HCT116 (cell line): Measurements from ENCODE around the gene KLF3. TPM values are rescaled to one million over a fixed set of nuclear protein-coding genes. Genes with fewer than 3 reads are reported as not detected.
A peak's percentile ranks its signal among the peaks of the same experiment; 100 is the strongest.

Experiments
- ATAC-seq: fragments of 200-7000 bp; cut with Tn5 transposase; 2 replicates; pipeline ENCODE4 v1.9.1; 2020; ENCODE audit warnings: mild to moderate bottlenecking, moderate library complexity
- BruUV-seq: library from RNA; stranded (reverse); fragments of 400-500 nt; replicated peaks from 2 replicates; lab custom pipeline; 2021; lab: Mats Ljungman, UMichigan
- CTCF ChIA-PET: fragments of 300-600 bp; sonication (Branson Sonifier 250); formaldehyde crosslinking; loops from one replicate; lab custom pipeline; 2021; ENCODE audit warnings: antibody characterized with exemption; lab: Charles Lee
- POLR2A ChIA-PET: fragments of 300-600, 350-600 bp; sonication (Branson Sonifier 250); formaldehyde crosslinking; loops from one replicate; lab custom pipeline; 2021; ENCODE audit warnings: antibody characterized with exemption; lab: Charles Lee
- RAD21 ChIA-PET, 2 experiments: fragments of 300-600 bp; sonication (Branson Sonifier 250); formaldehyde crosslinking; loops; one replicate each; lab custom pipeline; 2023; ENCODE audit warnings: low total read pairs in 2 of 2; ENCODE audit not compliant: uncharacterized antibody in 2 of 2, unreplicated experiment in 2 of 2, low non-redundant PET in 1 of 2; lab: Charles Lee
- DNase-seq: peaks from one replicate; pipeline ENCODE4 v3.0.0-alpha.2; 2010; ENCODE audit warnings: low read depth, low spot score
- H2AFZ ChIP-seq: fragments of 200-600 bp; shearing (Covaris generic), sonication (generic); 2 replicates; pipeline ENCODE4 v1.6.1; 2017; ENCODE audit warnings: low read depth, mixed run types, mixed read lengths, antibody characterized with exemption, low read length; ENCODE audit not compliant: poor library complexity, severe bottlenecking
- H3K27ac ChIP-seq: 2 replicates; pipeline ENCODE4 v1.5.1; 2012; ENCODE audit warnings: low read depth, low read length
- H3K27me3 ChIP-seq: fragments of 200-600 bp; sonication (generic); 2 replicates; pipeline ENCODE4 v1.6.1; 2016; ENCODE audit warnings: mixed run types, low read length, mixed read lengths; ENCODE audit not compliant: insufficient read depth
- H3K36me3 ChIP-seq, 2 experiments: fragments of 200-500 bp in 1 of 2; fragments of 200-600 bp in 1 of 2; sonication (Bioruptor generic) in 1 of 2; sonication (generic) in 1 of 2; 2 replicates each; pipeline versions ENCODE4 v1.5.1 to v1.6.1; 2014 to 2016; ENCODE audit warnings: low read length in 2 of 2, inconsistent platforms in 1 of 2, mixed read lengths in 1 of 2, mixed run types in 1 of 2; ENCODE audit not compliant: insufficient read depth in 2 of 2, control insufficient read depth in 1 of 2
- H3K4me1 ChIP-seq, 2 experiments: fragments of 200-600 bp in 1 of 2; sonication (generic) in 1 of 2; 2 replicates each; pipeline versions ENCODE4 v1.5.1 to v1.6.1; 2012 to 2017; ENCODE audit warnings: low read length in 2 of 2, inconsistent platforms in 1 of 2, mild to moderate bottlenecking in 1 of 2, mixed read lengths in 1 of 2, mixed run types in 1 of 2, moderate library complexity in 1 of 2; ENCODE audit not compliant: insufficient read depth in 2 of 2, control insufficient read depth in 1 of 2
- H3K4me2 ChIP-seq: fragments of 200-600 bp; sonication (generic); 2 replicates; pipeline ENCODE4 v1.6.1; 2017; ENCODE audit warnings: mixed run types, low read length, mixed read lengths
- H3K4me3 ChIP-seq, 2 experiments: fragments of 200-600 bp in 1 of 2; sonication (generic) in 1 of 2; replicated peaks in 1 of 2; 2 replicates each; pipeline ENCODE4 v1.5.1; 2011 to 2016; ENCODE audit warnings: low read length in 2 of 2, control low read depth in 1 of 2, low read depth in 1 of 2, mild to moderate bottlenecking in 1 of 2, mixed read lengths in 1 of 2, mixed run types in 1 of 2
- H3K79me2 ChIP-seq: fragments of 200-600 bp; sonication (generic); 2 replicates; pipeline ENCODE4 v1.6.1; 2017; ENCODE audit warnings: mild to moderate bottlenecking, mixed run types, low read length, moderate library complexity, mixed read lengths; ENCODE audit not compliant: insufficient read depth
- H3K9ac ChIP-seq: fragments of 200-600 bp; sonication (generic); 2 replicates; pipeline ENCODE4 v1.6.1; 2016; ENCODE audit warnings: low read length, mixed read lengths
- H3K9me2 ChIP-seq: fragments of 200-600 bp; sonication (generic), shearing (Covaris generic); 2 replicates; pipeline ENCODE4 v1.6.1; 2017; ENCODE audit warnings: mixed run types, mild to moderate bottlenecking, moderate library complexity; ENCODE audit not compliant: insufficient read depth
- H3K9me3 ChIP-seq, 2 experiments: fragments of 200-500 bp in 1 of 2; fragments of 200-600 bp in 1 of 2; sonication (Bioruptor generic) in 1 of 2; sonication (generic) in 1 of 2; 2 replicates each; pipeline ENCODE4 v1.6.1; 2014 to 2017; ENCODE audit warnings: low read length in 2 of 2, mixed read lengths in 2 of 2, inconsistent platforms in 1 of 2, low read depth in 1 of 2, mild to moderate bottlenecking in 1 of 2, mixed run types in 1 of 2, moderate library complexity in 1 of 2; ENCODE audit not compliant: control insufficient read depth in 1 of 2, insufficient read depth in 1 of 2
- H4K20me1 ChIP-seq: fragments of 200-600 bp; sonication (generic), shearing (Covaris generic); 2 replicates; pipeline ENCODE4 v1.6.1; 2017; ENCODE audit warnings: mixed run types, mild to moderate bottlenecking, moderate library complexity; ENCODE audit not compliant: insufficient read depth
- CBX3 ChIP-seq: IDR thresholded peaks from 2 replicates; pipeline ENCODE4 v1.6.1; 2012; ENCODE audit warnings: low read depth
- CEBPB ChIP-seq: IDR thresholded peaks from 2 replicates; pipeline ENCODE4 v1.6.1; 2012; ENCODE audit warnings: low read depth
- EGR1 ChIP-seq: IDR thresholded peaks from 2 replicates; pipeline ENCODE4 v1.6.1; 2012; ENCODE audit warnings: low read depth
- ELF1 ChIP-seq: IDR thresholded peaks from 2 replicates; pipeline ENCODE4 v1.6.1; 2012; ENCODE audit warnings: low read depth, borderline replicate concordance
- EZH2 ChIP-seq: fragments of 200-600 bp; sonication (generic); IDR thresholded peaks from 2 replicates; pipeline ENCODE4 v1.6.1; 2017; ENCODE audit warnings: antibody characterized with exemption, mixed run types
- EZH2phosphoT487 ChIP-seq: fragments of 200-600 bp; IDR thresholded peaks from 2 replicates; pipeline ENCODE4 v1.6.1; 2018; ENCODE audit warnings: antibody characterized with exemption, borderline replicate concordance
- FOSL1 ChIP-seq: IDR thresholded peaks from 2 replicates; pipeline ENCODE4 v1.6.1; 2012; ENCODE audit warnings: low read depth
- JUND ChIP-seq: IDR thresholded peaks from 2 replicates; pipeline ENCODE4 v1.6.1; 2012
- MAX ChIP-seq: IDR thresholded peaks from 2 replicates; pipeline ENCODE4 v1.6.1; 2012
- POLR2A ChIP-seq: IDR thresholded peaks from 2 replicates; pipeline ENCODE4 v1.7.0; 2011; ENCODE audit warnings: borderline replicate concordance; ENCODE audit not compliant: insufficient read depth, insufficient read length; ENCODE audit errors: extremely low read depth
- POLR2AphosphoS5 ChIP-seq: IDR thresholded peaks from 2 replicates; pipeline ENCODE4 v1.6.1; 2011; ENCODE audit warnings: mild to moderate bottlenecking, low read depth, low read length, moderate library complexity
- RAD21 ChIP-seq: IDR thresholded peaks from 2 replicates; pipeline ENCODE4 v1.6.1; 2012; ENCODE audit warnings: low read depth, mild to moderate bottlenecking
- SIN3A ChIP-seq: IDR thresholded peaks from 2 replicates; pipeline ENCODE4 v1.6.1; 2012; ENCODE audit warnings: low read depth
- SP1 ChIP-seq: IDR thresholded peaks from 2 replicates; pipeline ENCODE4 v1.6.1; 2012; ENCODE audit warnings: low read depth
- TCF7L2 ChIP-seq: IDR thresholded peaks from 2 replicates; pipeline ENCODE4 v1.7.0; 2011; ENCODE audit warnings: borderline replicate concordance, inconsistent platforms; ENCODE audit not compliant: insufficient read depth, insufficient read length; ENCODE audit errors: extremely low read depth
- YY1 ChIP-seq: IDR thresholded peaks from 2 replicates; pipeline ENCODE4 v1.6.1; 2011; ENCODE audit warnings: low read length, low read depth, moderate library complexity, mild to moderate bottlenecking; ENCODE audit not compliant: insufficient replicate concordance; ENCODE audit errors: extremely low read depth
- ZFX ChIP-seq: fragments of 450-650 bp; IDR thresholded peaks from 2 replicates; pipeline ENCODE4 v1.6.1; 2017
- ZNF274 ChIP-seq: fragments of 200-500 bp; sonication (Bioruptor generic); IDR thresholded peaks from 2 replicates; pipeline ENCODE4 v1.6.1; 2014; ENCODE audit warnings: mild to moderate bottlenecking, low read depth, low read length, inconsistent platforms
- intact Hi-C: fragments of 100-400 bp; cut with micrococcal nuclease; formaldehyde crosslinking; loops from 2 replicates; pipeline ENCODE4 v1.10.0; 2022
- total RNA-seq: library from RNA; stranded (reverse); gene quantifications from one replicate; pipeline ENCODE4 v1.2.1, GENCODE V29; 2021; ENCODE audit not compliant: unreplicated experiment
- TF ChIP-seq, protein P1 (sequence below): IDR thresholded peaks from 2 replicates; pipeline ENCODE4 v1.6.1; 2011; ENCODE audit warnings: mild to moderate bottlenecking, low read length, moderate library complexity; ENCODE audit not compliant: insufficient replicate concordance; ENCODE audit errors: extremely low read depth

Gene KLF3
- total RNA-seq, 1 experiment from 2014 or later, result 44.2 TPM

DNA sequence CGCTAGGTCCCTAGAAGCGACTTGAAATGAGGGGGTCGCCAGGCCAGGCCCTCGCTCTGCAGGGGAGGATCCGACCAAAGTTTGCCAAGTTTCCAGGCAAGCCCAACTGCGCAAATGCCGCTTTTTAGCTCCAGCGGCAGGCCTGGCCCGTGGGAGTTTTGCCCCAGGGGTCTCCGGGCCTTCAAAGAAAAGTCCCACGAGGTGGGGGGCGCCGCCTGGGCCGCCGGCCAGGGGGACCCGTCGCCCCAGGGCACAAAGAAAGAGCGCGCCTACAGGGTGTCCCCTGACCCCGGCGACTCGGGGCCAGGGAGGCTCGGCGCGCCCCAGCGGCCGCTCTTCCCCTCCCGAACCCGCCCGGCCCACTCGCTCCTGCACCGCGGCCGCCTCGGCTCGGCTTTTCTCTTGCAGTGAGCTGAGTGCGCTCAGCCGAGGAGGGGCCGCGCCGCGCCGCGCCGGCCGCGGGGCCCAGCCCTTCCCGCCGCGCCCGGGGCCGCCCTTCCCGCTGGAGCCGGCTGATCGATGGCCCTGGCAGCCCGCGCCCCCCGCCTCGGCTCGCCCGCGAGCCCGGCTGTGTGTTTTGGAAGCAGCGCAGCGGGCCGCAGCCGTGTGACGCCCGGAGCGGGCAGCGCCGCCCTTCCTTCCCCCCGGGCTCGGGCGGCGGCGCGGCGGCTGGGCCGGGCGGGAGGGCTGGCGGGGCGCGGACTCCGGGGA is 754 bp upstream of the KLF3 start:
- Histone ChIP-seq H3K9me3 (no peaks in the 10 kb centered on the region), H3K27ac (peak overlapping the region; percentile 81), H3K4me2 (peak overlapping the region; percentile 82), H2AFZ (no peak overlapping the region), H3K4me3 (peak overlapping the region; percentile 52 to 58), H4K20me1 (no peaks in the 10 kb centered on the region), H3K9me2 (no peaks in the 10 kb centered on the region), H3K36me3 (no peaks in the 10 kb centered on the region), H3K9ac (peak overlapping the region; percentile 64), H3K79me2 (peaks cover 40% of the 10 kb centered on the region), H3K27me3 (no peaks in the 10 kb centered on the region), H3K4me1 (peaks cover 25 to 37% of the 10 kb centered on the region in 2 experiments)
- intact Hi-C loops, result no loop called here
- DNase-seq, result no peak
- TF ChIP-seq ELF1 (no peak), SIN3A (no peak), ZFX (peak; percentile 82), EZH2 (no peak), JUND (no peak), YY1 (no peak), CEBPB (no peak), POLR2A (no peak), MAX (no peak), SP1 (no peak), CBX3 (no peak), ZNF274 (no peak), POLR2AphosphoS5 (peak; percentile 41), TCF7L2 (peak; percentile 10), FOSL1 (no peak), EZH2phosphoT487 (no peak), EGR1 (no peak), RAD21 (no peak)
- TF ChIP-seq, protein P1, sequence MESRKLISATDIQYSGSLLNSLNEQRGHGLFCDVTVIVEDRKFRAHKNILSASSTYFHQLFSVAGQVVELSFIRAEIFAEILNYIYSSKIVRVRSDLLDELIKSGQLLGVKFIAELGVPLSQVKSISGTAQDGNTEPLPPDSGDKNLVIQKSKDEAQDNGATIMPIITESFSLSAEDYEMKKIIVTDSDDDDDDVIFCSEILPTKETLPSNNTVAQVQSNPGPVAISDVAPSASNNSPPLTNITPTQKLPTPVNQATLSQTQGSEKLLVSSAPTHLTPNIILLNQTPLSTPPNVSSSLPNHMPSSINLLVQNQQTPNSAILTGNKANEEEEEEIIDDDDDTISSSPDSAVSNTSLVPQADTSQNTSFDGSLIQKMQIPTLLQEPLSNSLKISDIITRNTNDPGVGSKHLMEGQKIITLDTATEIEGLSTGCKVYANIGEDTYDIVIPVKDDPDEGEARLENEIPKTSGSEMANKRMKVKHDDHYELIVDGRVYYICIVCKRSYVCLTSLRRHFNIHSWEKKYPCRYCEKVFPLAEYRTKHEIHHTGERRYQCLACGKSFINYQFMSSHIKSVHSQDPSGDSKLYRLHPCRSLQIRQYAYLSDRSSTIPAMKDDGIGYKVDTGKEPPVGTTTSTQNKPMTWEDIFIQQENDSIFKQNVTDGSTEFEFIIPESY, result no peak
- ChIA-PET CTCF (no interaction called here), RAD21 (no interaction called here), POLR2A (interaction anchor here (1.2 kb wide), 1 partner anchor 9 kb away, joined by 3 read pairs; no protein-coding TSS in a partner anchor)
- ATAC-seq, result peak; percentile 37
- no TSS peak for BruUV-seq
